Measurements from ENCODE around the gene EYA4. TPM values are rescaled to one million over a fixed set of nuclear protein-coding genes. Genes with fewer than 3 reads are reported as not detected.

The EYA4 gene
- total and polyA plus RNA-seq, 10 donors, result 0.03 to 2.6 (median 1.3) TPM

GRCh38 chr6:133559926-133560325 is 318.8 kb downstream of the EYA4 start:
- intact Hi-C loops (cut with DNase I; ENCODE audit: low total_unique reads), result no loop called here
- whole genome bisulfite sequencing, 5 donors, result 72 to 83% (median 76%) methylated on average over 2 of the region's 2 CpGs
- TF ChIP-seq CTCF (IDR thresholded peaks at IDR 0.05 in 8 of 11, conservative IDR thresholded peaks at IDR 0.05 in 3 of 11) (no peak), POLR2A (IDR thresholded peaks at IDR 0.05) (no peak), POLR2AphosphoS5 (IDR thresholded peaks at IDR 0.05) (no peak)

GRCh38 chr6:133567636-133568035 is 326.5 kb downstream of the EYA4 start:
- Histone ChIP-seq H3K4me1 (peaks cover 0 to 10% (median 2%) of the 10 kb centered on the region in 6 donors), H3K27me3 (replicated peaks in 1 of 7) (peaks cover 0 to 35% (median 0%) of the 10 kb centered on the region in 7 donors), H3K9me3 (no peaks in the 10 kb centered on the region), H3K4me3 (no peak overlapping the region), H3K27ac (no peak overlapping the region), H3K36me3 (no peaks in the 10 kb centered on the region)
- intact Hi-C loops (cut with DNase I; ENCODE audit: low total_unique reads), result no loop called here
- no peak for DNase-seq
- TF ChIP-seq POLR2AphosphoS5 (IDR thresholded peaks at IDR 0.05), result no peak
- TF ChIP-seq CTCF (IDR thresholded peaks at IDR 0.05 in 8 of 11, conservative IDR thresholded peaks at IDR 0.05 in 3 of 11), result no peak
- no peak for TF ChIP-seq POLR2A (IDR thresholded peaks at IDR 0.05)
- 78 to 85% (median 83%) methylated on average over 6 of the region's 6 CpGs for whole genome bisulfite sequencing, 5 donors

More at GRCh38 chr6:133559926-133560325, 318.8 kb downstream of the EYA4 start:
- Histone ChIP-seq H3K4me3 (no peak overlapping the region), H3K27ac (no peak overlapping the region), H3K4me1 (no peaks in the 10 kb centered on the region), H3K36me3 (no peaks in the 10 kb centered on the region), H3K27me3 (replicated peaks in 1 of 7) (no peaks in the 10 kb centered on the region), H3K9me3 (peaks cover 0 to 28% (median 14%) of the 10 kb centered on the region in 8 donors)
- no peak for DNase-seq

GRCh38 chr6:133568970-133569889 is 328.1 kb downstream of the EYA4 start:
- peaks cover 0 to 35% (median 0%) of the 10 kb centered on the region in 7 donors for H3K27me3 ChIP-seq (replicated peaks in 1 of 7)
- H3K4me3 ChIP-seq, result peak overlapping the region in 2 of 8 donors; percentile 12 to 48
- intact Hi-C loops (cut with DNase I; ENCODE audit: low total_unique reads), result no loop called here
- peaks cover 0 to 10% (median 2%) of the 10 kb centered on the region in 6 donors for H3K4me1 ChIP-seq
- DNase-seq, result no peak
- WGBS, 5 donors, result 7 to 10% (median 8%) methylated on average over 18 of the region's 18 CpGs
- no peaks in the 10 kb centered on the region for H3K36me3 ChIP-seq
- H3K27ac ChIP-seq, result peak overlapping the region in 6 of 8 donors; percentile 25 to 50 (median 38)
- no peak for TF ChIP-seq POLR2AphosphoS5 (IDR thresholded peaks at IDR 0.05)
- TF ChIP-seq CTCF (IDR thresholded peaks at IDR 0.05 in 8 of 11, conservative IDR thresholded peaks at IDR 0.05 in 3 of 11), result peak; percentile 14 to 67 (median 56)
- H3K9me3 ChIP-seq, result no peaks in the 10 kb centered on the region

- no peaks in the 10 kb centered on the region for H3K9me3 ChIP-seq
- H3K36me3 ChIP-seq, result no peaks in the 10 kb centered on the region
- no peak overlapping the region for H3K27ac ChIP-seq
- TF ChIP-seq CTCF (IDR thresholded peaks at IDR 0.05 in 8 of 11, conservative IDR thresholded peaks at IDR 0.05 in 3 of 11) (no peak), POLR2A (IDR thresholded peaks at IDR 0.05) (no peak), POLR2AphosphoS5 (IDR thresholded peaks at IDR 0.05) (no peak)
- WGBS, 5 donors, result 56 to 67% (median 59%) methylated on average over 3 of the region's 3 CpGs
- no peak overlapping the region for H3K4me3 ChIP-seq
- peaks cover 0 to 10% (median 2%) of the 10 kb centered on the region in 6 donors for H3K4me1 ChIP-seq
- DNase-seq, result no peak
- intact Hi-C loops (cut with DNase I; ENCODE audit: low total_unique reads), result loop anchor here (10.0 kb wide), 1 partner anchor 343 kb away; no protein-coding TSS in a partner anchor
- H3K27me3 ChIP-seq (replicated peaks in 1 of 7), result peaks cover 0 to 35% (median 0%) of the 10 kb centered on the region in 7 donors
Measured at GRCh38 chr6:133571681-133572080, 330.5 kb downstream of the EYA4 start.
